GM18508 (cell line): ENCODE measurements around the gene FAM186B.

Source experiments
- ATAC-seq: cut with Tn5 transposase; IDR thresholded peaks from one replicate; pipeline ENCODE4 v1.9.1; 2021; ENCODE audit warnings: moderate number of reproducible peaks; ENCODE audit not compliant: insufficient read depth, unreplicated experiment

Gene FAM186B

DNA sequence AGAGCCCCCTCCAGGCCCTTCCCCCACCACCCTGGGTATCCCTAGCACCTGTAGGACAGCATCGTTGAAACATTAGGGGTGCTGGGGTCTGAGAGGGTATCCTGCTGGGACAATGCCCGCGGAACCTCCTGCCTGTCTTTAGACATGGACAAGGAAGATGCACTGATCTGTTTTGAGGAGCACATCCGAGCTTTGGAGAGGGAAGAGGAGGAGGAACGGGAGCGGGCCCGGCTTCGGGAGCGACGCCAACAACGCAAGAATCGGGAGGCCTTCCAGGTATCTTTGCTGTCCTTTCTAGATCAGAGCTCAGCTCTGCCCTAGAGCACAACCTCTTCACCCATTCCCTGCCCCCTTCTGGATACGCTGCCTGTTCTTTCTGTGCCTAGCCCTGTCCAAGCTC is 31.1 kb upstream of the FAM186B start:
- ATAC-seq = no peak

DNA sequence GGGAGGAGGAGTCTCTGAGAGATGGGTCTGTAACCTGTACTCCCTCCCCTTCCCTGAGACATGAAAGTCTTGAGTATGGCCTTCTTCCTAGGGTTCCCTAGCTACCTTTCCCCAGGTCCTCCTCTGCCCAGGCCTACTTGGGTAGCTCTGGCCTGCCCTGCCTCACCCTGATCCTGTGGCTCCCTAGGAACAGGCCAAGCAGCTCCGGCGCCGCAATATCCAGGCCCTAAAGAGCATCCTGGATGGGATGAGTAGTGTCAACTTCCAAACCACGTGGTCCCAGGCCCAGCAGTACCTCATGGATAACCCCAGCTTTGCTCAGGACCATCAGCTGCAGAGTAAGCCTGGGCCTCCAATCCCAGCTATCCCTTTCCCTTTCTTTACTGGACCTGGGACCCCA is 30.2 kb upstream of the FAM186B start:
- ATAC-seq = no peak

DNA sequence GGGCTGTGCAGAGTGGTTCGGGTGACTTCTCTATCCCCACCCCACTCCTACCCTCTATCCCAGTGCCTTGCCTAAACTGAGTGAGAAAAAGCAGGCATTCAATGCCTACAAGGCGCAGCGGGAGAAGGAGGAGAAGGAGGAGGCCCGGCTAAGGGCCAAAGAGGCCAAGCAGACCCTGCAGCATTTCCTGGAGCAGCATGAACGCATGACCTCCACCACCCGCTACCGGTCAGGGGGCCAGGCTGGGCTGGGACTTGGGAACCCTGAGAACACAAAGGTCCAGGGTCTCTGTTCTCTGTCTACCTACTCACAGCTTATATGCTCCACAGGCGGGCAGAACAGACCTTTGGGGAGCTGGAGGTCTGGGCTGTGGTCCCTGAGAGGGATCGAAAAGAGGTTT is 29.6 kb upstream of the FAM186B start:
- ATAC-seq = no peak

DNA sequence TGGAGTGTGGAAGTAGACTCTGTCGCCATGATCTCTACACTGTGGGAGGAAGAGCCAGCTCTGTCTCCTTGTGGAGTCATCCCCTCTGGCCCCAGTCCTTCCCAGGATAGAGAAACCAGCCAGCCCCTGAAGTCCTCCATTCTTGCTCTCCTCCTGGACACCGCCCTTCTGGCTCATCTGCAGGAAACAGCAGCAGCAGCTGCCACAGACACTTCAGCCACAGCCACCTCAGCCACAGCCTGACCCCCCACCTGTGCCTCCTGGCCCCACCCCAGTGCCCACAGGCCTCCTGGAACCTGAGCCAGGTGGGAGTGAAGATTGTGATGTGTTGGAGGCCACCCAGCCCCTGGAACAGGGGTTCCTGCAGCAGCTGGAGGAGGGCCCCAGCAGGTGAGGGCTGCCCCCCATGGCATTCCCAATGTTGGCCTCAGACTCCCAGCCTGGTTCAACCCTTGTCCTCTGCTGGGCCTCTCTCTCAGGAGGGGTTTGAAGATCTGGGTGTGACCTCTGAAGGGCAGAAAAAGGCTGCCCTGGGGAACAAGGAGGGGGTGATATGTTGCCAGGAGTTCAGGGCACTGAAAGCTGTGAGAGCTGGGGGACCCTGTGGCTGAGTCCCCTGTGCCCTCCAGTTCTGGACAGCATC is 28.4 kb upstream of the FAM186B start:
- ATAC-seq = no peak

DNA sequence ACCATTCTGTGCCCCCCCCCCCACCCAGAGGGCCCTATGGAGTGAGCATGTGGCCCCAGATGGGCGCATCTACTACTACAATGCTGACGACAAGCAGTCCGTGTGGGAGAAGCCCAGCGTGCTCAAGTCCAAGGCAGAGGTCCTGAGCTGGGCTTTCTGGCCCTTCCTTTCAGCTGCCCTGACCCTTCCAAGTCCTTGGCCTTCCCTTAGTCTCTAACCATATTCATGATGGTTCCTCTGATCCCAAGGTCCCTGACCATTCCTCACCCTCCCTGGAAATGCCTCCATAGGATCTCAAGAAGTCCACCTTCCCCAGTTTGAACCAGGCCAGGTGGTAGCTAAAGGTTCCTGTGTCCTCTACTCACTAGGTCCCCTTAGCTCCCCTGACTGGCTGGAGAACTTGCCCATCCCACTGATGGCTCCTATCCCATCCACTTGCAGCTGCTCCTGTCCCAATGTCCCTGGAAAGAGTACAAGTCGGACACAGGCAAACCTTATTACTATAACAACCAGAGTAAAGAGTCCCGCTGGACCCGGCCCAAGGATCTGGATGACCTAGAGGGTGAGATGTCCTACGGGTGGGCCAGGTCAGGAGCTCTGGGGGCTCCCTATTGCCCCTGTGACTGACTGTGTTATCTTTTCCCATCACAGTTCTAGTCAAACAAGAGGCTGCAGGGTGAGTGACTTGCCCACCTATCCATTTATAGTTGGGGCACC is 27.7 kb upstream of the FAM186B start:
- ATAC-seq = no peak

DNA sequence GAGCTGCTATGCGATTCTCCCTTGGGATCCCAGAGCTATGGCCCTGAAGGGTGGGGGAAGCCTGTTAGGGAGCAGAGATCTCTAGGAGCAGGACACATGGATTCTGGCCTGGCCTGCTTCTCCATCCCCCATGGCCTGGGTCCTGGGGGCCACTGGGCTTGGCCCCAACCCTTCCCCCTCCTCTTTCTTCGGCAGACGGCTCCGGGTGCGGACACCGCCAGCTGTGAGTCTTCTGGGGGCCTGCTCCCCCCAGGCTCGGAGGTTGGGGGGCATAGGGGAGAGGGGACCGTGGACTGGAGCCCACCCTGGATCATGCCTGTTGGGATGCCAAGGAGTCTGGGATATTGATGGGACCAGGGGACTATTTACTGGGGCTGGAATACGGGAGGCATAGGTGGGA is 27.0 kb upstream of the FAM186B start:
- no peak for ATAC-seq

DNA sequence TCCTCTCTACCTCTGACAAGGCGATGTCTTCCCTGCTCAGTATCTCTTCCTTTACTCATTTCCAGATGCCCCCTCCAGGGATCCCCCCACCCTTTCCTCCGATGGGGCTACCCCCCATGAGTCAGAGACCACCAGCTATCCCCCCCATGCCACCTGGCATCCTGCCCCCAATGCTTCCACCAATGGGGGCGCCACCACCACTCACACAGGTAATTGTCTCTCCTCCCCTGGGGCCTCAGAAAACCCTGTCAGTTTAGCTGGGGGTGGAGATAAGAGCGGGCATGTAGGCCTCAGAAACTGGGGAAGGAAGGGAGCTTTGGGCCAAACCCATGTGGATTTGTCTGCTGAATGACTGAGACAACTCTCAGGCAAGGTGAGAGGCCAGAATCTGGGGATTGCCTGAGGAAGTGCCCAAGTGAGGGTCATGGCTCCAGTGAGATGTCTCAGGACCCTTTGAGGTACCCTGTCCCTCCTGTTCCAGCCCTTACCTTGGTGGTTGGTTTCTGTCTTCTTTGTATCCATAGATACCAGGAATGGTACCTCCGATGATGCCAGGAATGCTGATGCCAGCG is 26.0 kb upstream of the FAM186B start:
- ATAC-seq = no peak

DNA sequence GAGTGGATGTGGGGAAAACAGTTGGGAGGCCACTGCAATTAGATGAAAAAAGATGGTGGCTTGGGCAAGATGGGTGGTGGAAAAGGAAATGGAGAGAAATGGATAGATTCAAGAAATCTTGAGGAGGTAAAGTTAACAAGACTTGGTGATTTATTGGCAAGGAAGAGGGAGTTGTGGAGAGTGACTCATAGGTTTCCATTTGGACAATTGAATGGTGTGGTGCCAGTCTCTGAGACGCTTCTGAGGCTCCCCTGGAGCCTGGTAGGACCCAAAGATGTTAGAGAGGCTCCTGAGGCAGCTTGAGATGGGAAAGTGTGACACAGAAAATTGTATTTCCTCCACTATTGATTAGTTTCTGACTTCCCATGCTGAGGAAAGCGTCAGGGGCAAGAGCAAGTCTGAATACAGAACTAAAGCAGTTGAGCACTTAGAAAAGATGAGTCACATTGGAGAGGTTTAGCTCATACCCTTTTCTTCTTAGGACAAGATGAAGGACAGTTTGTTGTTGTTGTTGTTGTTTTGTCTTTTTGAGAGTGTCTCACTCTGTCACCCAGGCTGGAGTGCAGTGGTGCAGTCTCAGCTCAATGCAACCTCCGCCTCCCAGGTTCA is 22.4 kb upstream of the FAM186B start:
- ATAC-seq = no peak

DNA sequence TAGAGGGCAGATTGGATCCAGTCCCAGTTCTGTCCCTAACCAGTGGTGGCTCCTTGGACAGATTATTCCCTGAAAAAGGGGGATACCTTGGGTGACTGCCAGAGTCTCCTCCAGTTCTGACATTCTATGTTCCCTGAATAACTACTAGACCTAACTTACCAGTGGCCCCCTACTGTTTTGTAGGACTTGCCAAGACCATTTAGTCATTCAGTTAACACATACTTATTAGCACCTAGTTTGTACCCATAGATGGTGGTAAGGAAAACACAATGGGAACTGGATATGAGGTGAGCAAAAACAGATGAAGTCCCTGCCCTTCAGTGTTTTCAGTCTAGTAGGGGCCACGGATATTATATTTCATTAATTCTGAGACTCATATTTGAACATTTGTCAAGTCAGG is 21.4 kb upstream of the FAM186B start:
- ATAC-seq = no peak

DNA sequence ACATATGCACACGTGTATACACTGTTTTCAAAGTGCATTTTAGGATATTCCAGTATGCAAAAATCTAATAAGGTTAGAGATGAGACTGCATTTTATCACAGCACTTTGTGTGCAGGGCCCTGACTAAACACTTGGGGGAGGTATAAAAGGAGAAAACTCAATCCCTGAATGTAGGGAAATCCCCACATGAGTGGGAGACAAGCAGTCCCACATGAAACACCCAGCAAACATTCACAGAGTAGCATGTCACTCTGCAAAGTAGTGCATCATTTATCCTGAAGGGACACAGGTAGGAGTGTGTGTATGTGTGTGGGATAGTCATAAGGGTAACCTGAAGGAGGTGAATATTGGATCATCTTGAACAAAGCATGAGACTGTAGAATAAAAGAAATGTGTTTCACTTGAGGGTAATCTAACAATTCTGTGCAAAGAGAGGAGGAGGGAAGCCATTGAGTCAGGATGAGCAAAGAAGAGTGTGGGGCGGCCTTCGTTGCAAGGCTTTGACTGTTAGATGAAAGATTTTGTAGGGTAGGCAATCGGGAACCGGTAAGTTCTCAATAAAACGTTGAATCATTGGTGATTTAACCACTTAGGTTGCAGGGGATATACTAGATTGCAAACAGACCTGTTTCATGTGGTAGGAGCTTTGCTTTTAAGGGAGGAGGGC is 20.9 kb upstream of the FAM186B start:
- no peak for ATAC-seq

DNA sequence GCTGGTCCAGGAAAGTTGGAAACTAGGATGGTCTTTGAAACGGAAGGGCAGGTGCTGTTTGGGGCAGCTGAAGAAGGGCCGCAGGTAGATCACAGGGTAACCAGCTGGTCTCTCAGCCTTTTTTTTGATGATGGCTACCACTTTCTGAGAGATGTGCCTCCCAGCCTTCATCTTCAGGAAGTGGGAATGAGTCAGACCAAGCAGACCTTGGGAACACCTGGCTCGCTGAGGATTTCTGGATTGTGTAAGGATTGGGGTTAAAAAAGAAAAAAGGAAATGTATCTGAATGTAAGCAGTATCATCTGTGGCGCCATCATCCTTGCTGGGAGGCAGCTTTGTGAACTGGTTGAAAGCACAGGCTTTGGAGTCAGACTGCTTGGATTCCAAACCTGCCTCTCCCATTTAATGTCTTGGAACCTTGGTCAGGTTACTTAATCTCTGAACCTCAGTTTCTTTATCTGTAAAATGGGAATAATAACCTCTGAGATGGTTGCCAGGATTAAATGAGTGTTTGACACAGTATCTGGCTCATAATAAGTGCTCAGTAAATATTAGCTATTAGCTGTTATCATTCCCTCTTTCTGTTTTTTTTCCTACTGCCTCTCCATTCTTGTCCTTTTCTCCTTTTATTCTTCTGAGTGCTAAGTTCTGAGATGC is 19.6 kb upstream of the FAM186B start:
- ATAC-seq = no peak

DNA sequence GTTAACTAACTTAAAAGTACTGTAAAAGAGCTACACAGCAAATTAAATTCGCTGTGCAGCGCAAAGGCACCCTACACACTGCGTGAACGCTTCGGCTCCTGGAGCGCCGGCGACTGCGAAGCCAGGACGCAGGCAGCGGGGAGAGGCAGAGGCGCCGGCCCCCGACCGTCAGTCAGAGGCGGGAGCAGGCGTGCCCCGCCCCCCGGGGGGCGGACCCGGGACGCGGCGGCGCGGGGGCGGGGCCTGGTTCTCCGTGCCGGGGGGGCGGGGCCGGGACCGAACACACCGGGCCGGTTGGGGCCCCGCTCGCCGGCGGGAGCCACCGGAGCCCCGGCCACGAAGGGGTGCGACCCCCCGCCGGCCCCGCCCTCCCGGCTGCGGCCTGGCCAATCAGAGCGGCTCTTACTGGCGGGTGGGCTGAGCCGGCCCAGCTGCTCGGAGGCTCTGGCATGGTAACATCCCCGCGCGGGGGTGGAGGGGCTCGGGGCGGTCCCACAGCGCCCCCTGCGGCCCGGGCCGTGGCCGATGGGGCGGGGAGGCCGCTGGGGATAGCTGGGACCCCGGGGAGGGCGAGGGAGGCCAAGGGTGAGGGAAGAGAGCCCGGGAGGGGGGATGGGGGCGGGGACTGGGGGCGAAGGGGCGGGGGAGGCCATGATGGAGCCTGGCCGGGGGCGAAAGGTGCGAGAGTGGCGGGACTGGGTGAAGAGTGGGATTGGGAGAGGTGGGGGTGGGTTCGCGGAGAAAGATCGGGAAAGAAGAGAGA is 17.9 kb upstream of the FAM186B start, which contains the start of gene PRPF40B:
TSS of gene PRPF40B (plus strand) at position 420 of the 763 bp plus-strand sequence. CDS start at position 450, 30 bp downstream.
- no peak for ATAC-seq

DNA sequence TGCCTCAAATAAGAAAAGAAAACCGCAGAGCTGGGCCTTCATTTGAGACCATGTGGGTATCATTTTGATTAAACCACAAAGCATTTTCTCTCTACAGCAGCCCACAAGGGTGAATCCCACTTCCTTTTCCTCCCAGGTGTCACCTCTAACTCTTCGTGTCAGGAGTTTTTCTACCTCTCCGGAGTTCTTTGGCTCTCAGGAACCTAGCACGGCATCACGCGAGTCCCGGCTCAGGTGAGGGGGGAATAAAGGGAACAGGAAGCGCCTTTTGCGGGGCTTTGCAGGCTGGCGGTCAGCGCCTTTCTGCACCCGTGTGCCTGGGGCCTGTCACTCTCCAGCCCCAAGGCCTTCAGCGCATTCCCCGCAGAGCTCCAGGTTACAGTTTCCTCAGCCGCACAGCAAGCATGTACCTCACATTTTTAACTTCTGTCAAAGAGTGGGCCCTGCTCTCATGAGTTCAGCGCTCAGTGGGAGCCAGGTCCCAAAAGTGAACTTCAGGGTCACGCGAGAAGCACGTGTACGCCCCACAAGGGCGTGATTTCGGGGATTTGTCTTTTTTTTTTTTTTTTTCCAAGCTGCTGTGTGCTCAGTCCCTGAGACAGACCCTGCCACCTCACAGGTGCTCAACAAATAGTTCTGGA is 17.2 kb upstream of the FAM186B start:
- ATAC-seq = no peak

DNA sequence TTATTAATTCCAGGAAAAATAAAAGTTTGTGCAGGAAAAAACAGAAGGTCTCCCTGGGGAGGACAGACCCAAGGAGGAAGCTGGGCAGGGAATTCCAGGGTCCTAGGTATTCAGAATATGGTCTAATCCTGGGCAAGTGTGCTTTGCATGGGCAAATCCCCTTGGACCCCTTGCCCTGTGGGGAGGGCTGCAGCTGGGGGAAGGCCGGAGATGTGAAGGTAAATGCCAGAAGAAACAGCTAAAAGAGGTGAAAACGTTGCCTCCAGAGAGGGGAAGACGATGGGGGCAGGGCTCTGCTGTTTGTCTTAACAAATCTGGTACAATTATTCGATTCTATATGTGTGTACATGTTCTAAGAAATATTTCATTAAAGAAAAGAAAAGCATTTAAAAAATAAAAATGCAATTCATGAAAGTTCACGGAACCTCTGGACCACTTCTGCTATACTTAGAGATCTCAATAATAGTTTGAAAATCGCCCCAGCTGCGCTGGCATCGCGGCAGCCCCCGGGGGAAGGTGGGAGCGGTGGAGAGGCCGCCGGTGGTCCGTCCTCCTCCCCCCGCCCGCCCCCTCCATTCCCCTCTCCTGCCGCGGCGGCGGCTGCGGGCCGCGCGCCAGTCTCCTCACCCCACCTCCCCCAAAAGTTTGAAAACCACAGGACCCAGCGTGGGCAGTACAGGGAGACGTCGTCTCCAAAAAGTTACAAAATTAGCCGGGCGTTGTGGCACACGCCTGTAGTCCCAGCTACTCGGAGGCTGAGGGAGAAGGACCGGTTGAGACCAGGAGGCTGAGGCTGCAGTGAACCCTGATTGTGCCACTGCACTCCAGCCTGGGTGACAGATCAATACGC is 16.4 kb upstream of the FAM186B start:
- ATAC-seq = no peak

DNA sequence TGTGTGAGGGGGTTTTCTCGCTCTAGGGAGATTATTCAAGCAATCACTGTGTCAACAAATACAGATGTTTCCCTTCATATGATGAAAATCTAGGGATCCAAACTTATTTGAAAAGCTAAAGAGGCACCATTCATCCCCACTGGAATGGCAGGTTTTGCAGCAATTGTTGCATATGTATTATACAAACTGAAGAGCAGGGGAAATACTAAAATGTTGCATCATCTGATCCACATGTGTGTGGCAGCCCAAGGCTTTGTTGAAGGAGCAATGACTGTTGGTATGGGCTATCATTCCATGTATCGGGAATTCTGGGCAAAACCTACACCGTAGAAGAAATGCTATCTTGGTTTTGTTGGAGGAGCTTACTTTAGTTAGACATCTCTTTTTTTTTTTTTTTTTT is 13.8 kb upstream of the FAM186B start:
- ATAC-seq = no peak

DNA sequence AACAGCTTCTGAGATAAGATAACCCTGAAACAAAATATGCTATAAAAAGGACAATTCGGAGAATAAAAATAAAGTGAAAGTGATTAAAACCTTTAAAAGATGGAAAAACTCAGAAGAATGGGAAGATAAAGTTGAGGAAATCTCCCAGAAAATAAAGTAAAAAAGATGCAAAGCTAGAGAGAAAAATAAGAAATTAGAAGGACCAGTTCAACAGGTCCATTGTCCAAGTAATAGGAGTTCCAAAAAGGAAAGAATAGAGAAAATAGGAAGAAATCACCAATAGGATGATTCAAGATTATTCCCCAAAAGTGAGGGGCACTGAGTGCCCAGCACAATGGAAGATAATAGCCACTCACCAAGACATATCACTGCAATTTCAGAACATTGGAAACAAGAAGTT is 13.1 kb upstream of the FAM186B start:
- ATAC-seq = no peak

DNA sequence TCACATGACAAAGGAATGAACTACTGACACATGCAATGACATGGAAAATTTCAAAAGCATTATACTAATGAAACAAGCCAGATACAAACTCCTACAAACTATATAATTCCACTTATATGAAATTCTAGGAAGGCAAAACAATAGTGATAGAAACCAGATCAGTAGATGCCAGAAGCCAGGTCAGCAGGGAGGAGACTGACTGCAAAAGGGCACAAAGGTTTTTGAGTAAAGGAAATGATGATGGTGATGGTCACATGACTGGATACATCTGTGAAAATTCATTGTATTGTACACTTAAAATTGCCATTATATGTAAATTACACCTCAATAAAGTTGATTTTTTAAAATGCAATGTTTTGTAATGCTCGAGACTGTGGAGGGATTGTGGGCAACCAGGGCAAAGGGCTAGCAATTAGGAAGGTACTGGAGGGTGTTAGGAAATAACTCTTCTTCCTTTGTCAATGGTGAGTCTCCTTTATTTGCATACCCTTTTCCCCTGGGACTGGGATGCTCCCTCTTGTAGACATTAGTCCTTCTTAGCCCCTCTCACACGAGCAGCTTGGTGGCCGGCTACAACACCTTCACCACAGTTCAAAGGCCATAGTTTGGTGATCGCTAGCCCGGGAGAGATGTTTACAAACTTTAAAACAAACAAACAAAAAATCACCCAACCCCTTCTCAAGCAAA is 11.2 kb upstream of the FAM186B start:
- no peak for ATAC-seq

DNA sequence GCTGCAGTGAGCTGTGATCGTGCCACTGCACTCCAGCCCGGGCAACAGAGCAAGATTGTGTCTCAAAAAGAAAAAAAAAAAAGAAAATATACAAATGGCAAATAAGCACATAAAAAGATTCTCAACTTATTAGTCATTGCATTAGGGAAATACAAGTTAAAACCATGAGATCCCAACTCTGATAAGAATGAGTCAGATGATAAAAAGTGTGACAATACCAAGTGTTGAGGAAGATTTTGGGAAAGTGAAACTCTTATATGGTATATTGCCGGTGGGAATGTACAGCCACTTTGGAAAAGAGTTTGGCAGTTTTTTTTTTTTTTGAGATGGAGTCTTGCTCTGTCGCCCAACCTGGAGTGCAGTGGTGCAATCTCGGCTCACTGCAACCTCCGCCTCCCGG is 10.3 kb upstream of the FAM186B start:
- ATAC-seq = no peak
